ENCODE measurements around the gene SEC24C. TPM values are rescaled to one million over a fixed set of nuclear protein-coding genes. Genes with fewer than 3 reads are reported as not detected.

SEC24C gene
- total and polyA plus RNA-seq, 2 of the 13 experiments (the other 11 are each of a cell fraction or from before 2014, with no cell fraction given), result 63.1 to 66.4 TPM

GRCh38 chr10:73785211-73785720 is 41.1 kb downstream of the SEC24C start, which contains the start of gene ZSWIM8 (continued):
- TF ChIP-seq, protein P1, sequence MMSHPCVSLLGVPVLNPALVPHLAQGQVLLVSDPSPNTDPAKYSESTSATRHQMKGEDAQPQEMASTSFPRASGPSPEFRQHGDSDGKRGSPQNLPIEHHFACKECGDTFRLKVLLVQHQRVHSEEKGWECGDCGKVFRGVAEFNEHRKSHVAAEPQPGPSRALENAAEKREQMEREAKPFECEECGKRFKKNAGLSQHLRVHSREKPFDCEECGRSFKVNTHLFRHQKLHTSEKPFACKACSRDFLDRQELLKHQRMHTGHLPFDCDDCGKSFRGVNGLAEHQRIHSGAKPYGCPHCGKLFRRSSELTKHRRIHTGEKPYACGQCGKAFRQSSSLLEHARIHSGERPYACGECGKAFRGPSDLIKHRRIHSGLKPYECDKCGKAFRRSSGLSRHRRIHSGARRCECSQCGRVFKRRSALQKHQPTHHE (CRISPR knock-in tag; IDR thresholded peaks at IDR 0.05; ENCODE audit: borderline replicate concordance), result no peak; the same call in 1 of the 2 replicates
- TF ChIP-seq THAP9 (CRISPR knock-in tag; IDR thresholded peaks at IDR 0.05; ENCODE audit: borderline replicate concordance), result peak; percentile 69; the same call in 1 of the 2 replicates
- no peak for TF ChIP-seq STAG1 (CRISPR knock-in tag; IDR thresholded peaks at IDR 0.05)
- TF ChIP-seq KIAA2018 (CRISPR knock-in tag; IDR thresholded peaks at IDR 0.05; ENCODE audit: borderline replicate concordance), result no peak
- TF ChIP-seq SRSF9 (IDR thresholded peaks at IDR 0.05; ENCODE audit: borderline replicate concordance, insufficient read depth, low read depth, low read length, poor library complexity, severe bottlenecking), result no peak
- 0 out of 2 replicates have a peak, but pooled peaks have one; percentile 52 for TF ChIP-seq BCL3 (CRISPR knock-in tag; IDR thresholded peaks at IDR 0.05)
- no peak for TF ChIP-seq ZNF180 (CRISPR knock-in tag; IDR thresholded peaks at IDR 0.05; ENCODE audit: borderline replicate concordance, low read depth)
- no peak for TF ChIP-seq ZNF777 (CRISPR knock-in tag; IDR thresholded peaks at IDR 0.05)
- TF ChIP-seq ZNF296 (CRISPR knock-in tag; conservative IDR thresholded peaks at IDR 0.05), result no peak
- peak; percentile 89 for TF ChIP-seq NFYB (CRISPR knock-in tag; IDR thresholded peaks at IDR 0.05)
- TF ChIP-seq EEA1 (CRISPR knock-in tag; IDR thresholded peaks at IDR 0.05; ENCODE audit: borderline replicate concordance), result no peak
- TF ChIP-seq ZNF224 (CRISPR knock-in tag; IDR thresholded peaks at IDR 0.05), result no peak
- no peak for TF ChIP-seq FIP1L1 (IDR thresholded peaks at IDR 0.05; ENCODE audit: borderline replicate concordance, insufficient read depth, low read depth, low read length)
- no peak for TF ChIP-seq TOPORS (CRISPR knock-in tag; IDR thresholded peaks at IDR 0.05)
- TF ChIP-seq ZNF230 (CRISPR knock-in tag; IDR thresholded peaks at IDR 0.05), result 0 out of 2 replicates have a peak, but pooled peaks have one; percentile 5

All from HepG2 (cell line).